Measurements from ENCODE around the gene GMCL2.
"Not testable (repeated sequence)": the region's sequence is repeated elsewhere in the genome, so short reads cannot be mapped to it uniquely, and the experiment has no call there.

GRCh38 chr5:178229111-178229510 lies 41.9 kb upstream of the GMCL2 start:
- not testable (repeated sequence) for TF ChIP-seq POLR2A, CTCF (IDR thresholded peaks at IDR 0.05)

Data from prostate gland (tissue), 2 donors.